Stimulated activated CD4-positive, alpha-beta T cell treated with anti-CD3 and anti-CD28 coated beads, Interleukin-15, amount 100 ng/mL, for 24 hours (primary cell): ENCODE data around the gene VAMP8.
A peak's percentile ranks its signal among the peaks of the same experiment; 100 is the strongest.
"Not testable (repeated sequence)": the region's sequence is repeated elsewhere in the genome, so short reads cannot be mapped to it uniquely, and the experiment has no call there.

Source experiments
- DNase-seq: peaks from one replicate; pipeline ENCODE4 v3.0.0-alpha.2; 2020

The VAMP8 gene

DNA sequence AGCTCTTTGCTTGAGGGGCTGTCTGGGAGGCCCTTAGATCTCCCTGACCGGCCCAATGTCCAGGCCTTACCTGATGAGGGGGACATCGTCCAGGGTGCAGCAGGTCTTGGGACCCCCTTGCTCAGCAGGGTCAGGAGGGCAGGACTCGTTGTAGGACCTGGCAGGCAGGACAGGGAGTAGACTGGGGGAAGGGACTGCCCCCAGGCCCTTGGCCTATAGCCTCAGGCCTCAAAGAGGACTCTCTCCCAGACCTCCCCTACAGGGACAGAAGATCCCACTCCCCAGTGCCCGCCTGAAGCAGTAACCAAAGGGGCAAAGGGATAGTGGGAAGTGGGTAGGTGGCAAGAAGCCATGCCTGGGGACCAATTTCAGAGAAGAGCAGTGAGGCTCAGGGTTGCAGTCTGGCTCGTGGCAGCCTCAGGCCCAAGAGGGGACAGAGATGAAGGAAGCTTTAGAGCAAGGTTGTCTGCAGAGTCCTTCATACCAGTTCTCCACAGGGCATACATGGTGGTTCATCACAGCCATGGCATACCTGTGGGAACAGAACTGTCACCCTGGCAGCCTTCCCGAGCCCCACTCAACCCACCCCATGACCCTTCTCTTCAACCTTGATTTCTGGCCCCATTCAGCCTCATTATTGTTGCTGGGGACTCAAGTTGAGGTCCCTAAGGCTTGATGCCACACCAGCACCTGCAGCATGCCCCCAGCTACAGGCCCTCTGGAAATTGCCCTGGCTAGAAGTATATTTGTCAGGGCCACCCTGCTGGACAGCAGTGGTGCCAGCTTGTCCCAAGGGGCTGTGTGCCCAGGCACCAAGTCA, 23.8 kb downstream of the VAMP8 start:
- DNase-seq = no peak

DNA sequence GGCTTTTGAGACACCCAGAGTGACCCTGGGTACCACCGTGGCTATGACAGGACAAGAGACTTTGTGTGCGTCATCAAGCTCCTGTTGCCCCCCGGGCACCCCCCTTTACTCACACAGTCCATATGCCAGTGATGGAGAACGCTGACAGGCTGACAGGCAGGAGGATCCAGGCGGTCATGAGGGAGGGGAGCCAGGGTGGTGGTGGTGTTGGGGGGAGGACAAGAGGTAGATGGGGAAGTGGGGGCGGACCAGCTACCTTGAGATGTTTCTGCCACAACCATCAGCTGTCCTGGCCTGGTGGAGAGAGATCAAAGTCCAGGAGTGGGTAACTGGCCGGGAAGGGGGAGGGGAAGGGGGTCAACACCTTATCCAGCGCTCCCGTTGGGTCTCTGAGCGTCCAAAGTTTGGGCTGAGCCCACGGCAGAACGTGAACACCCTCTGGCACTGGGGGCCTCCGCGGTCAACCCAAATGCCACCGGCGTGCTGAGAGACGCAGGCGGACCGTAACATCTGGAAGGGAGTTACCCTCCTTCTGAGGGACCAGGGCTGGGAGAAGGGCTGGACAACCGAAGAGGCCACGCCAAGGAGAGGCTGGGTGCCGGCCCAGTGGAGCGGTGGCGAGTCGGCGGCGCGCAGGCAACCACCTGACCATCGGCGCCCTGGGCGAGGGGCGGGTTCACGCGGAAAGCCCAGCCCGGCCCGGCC, 24.5 kb downstream of the VAMP8 start:
- no peak for DNase-seq

GRCh38 chr2:85602476-85603234, 25.3 kb downstream of the VAMP8 start, which contains the start of gene TMEM150A:
TSS of gene TMEM150A (minus strand) at chr2:85602698. CDS start at chr2:85601948, 750 bp downstream.
- DNase-seq = peak; percentile 93

DNA sequence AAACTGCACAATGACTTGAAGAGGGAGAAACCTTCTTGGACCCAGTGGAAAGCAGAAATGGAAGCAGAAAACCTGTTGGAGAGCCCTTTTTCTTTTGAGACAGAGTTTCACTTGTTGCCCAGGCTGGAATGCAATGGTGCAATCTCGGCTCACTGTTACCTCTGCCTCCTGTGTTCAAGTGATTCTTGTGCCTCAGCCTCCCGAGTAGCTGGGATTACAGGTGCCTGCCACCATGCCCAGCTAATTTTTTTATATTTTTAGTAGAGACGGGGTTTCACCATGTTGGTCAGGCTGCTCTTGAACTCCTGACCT, 26.7 kb downstream of the VAMP8 start:
- not testable (repeated sequence) for DNase-seq

- DNase-seq = no peak
Measured at GRCh38 chr2:85604568-85605339, 27.4 kb downstream of the VAMP8 start.

GRCh38 chr2:85605406-85606115, 28.2 kb downstream of the VAMP8 start:
- DNase-seq = no peak

DNA sequence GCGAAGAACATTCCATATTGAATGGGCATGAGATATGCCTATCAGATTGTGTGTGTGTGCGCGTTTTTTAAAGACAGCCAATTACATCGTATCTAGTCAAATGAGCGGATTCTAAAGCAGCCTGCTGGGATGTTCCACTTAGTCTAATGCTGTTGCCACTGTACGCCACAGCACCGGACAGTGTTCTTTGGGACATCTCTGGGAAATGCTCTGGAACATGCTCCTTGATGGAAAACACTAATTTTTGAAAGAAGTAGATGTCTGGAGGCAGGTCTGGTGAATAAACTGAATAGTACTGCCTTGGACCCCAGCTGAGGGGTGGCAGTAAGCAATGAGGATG, 28.7 kb downstream of the VAMP8 start:
- DNase-seq = no peak

DNA sequence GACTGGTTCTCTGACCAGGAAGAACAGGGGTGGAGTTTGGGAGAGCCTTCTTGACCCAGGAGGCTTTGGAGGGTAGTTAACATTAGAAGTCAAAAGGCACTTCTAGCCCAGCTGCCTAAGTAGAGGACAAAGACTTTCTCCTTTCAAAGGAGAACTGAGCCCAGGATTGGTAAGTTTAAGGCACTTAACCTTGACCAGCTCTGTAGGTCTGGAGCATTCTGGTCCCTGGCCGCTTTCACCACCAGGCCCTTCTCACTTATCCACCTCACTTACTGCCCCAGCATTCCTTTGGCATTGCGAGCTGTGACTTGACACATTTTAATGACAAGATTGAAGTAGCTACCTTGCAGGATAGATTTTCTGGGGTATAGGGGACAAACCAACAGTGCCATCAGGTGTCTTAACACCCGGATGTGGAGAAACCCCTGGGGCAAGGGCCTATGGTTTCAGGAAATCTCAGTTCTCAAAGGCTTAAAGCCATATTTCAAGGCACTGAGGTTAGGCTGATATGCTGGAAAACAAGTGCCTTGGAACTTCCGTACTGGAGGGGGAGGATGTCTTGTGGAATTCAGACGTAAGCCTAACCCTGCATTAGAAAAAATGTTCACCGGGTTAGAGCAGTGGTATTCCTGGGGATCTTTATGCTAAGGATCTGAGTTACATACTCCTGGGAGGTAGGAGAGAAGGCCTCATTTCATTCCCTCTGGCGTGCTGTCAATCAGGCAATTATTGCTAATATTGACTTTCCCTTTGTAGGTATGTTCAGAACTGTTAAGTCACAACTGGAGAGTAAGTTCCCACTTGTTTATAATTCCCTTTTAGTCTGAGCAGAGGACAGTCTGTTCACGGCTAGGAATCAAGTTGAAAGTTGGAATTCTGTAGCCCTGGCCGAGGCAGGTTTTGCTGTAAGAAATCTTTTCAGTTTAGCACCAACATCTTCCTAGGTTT, 30.2 kb downstream of the VAMP8 start:
- no peak for DNase-seq

GRCh38 chr2:85611217-85611704, 33.9 kb downstream of the VAMP8 start:
- peak; percentile 13 for DNase-seq

GRCh38 chr2:85611705-85612587, 34.6 kb downstream of the VAMP8 start, which contains the start of gene C2orf68:
TSS of gene C2orf68 (minus strand) at chr2:85612066. CDS start at chr2:85611984, 82 bp downstream.
- peak; percentile 94 for DNase-seq

GRCh38 chr2:85613717-85614515, 36.5 kb downstream of the VAMP8 start:
- no peak for DNase-seq

DNA sequence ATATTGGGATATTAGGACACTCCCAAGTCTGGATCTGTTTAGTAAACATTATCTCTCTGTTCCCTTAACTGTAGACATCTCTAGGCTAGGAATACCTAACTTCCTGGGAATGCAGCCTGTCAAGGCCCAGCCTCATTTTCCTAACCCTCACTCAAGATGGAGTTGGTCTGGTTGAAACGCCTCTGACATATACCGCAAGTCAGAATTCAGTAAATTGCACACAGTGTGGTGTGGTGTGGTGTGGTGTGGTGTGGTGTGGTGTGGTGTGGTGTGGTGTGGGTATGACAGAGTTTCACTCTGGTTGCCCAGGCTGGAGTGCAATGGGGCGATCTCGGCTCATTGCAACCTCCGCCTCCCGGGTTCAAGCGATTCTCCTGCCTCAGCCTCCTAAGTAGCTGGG, 37.4 kb downstream of the VAMP8 start:
- not testable (repeated sequence) for DNase-seq

DNA sequence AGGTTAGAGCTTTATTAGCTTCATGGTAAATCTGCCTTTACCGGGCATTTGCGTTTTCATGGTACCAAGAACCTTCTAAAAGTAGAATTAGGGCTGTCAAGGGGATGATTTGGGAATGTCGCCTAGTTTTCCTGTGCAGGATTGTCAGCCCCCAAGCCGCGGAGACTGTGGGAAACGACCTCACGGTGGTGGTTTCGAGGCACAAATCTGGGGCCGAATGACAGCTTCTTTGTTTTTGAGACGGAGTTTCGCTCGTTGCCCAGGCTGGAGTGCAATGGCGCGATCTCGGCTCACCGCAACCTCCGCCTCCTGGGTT, 38.0 kb downstream of the VAMP8 start:
- DNase-seq = no peak

DNA sequence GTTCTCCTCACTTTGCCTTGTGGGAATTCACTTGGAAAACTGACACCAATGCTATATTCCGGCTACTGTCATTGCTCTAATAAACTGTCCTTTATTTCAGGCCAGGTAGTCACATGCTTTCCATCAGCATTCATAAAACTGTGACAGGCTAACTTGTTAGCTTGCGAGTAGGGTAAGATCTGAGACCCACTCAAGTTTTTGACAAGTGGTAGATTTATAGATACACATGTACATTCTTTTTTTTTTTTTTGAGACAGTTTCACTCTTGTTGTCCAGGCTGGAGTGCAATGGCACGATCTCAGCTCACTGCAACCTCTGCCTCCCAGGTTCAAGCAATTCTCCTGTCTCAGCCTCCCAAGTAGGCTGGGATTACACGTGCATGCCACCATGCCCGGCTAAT, 40.3 kb downstream of the VAMP8 start:
- DNase-seq = not testable (repeated sequence)

- no peak for DNase-seq
Measured at GRCh38 chr2:85619617-85620016, 42.2 kb downstream of the VAMP8 start.

DNA sequence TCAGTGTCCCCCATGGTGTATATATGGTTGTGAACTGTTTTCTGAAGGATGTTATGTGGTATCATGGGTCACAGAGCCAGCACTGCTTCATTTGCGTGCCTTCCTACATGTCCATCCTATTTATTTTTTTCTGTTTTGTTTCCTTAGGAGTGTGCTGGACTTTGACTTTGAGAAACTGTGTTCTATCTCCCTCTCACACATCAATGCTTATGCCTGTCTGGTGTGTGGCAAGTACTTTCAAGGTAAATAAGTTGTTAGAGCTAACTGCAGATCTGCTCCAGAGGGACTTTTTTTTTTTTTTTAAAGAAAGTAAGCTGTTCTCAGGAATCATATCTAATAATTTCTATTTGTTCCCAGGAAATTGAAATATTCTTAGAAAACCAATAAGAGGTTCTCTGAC, 44.0 kb downstream of the VAMP8 start:
- DNase-seq = no peak

DNA sequence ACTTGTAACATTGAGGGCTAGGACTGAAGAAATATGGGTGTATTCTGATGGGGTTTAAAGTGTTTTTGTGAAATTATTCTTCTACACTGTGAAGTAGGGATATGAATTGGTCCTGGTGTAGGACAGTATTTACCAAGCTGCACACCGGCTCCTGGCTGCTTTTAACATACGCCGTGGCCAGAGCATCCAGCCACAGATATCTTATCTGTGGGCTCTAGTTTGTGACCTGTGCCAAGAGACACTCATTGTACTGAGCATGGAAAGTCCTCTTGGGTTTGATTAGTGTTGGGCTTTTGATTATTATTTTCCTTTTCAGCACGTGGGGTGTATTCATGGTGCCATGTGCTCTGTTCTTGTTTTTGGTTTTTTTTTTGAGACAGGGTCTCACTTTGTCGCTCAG, 46.6 kb downstream of the VAMP8 start:
- no peak for DNase-seq

GRCh38 chr2:85628658-85629057, 51.3 kb downstream of the VAMP8 start:
- DNase-seq = no peak

DNA sequence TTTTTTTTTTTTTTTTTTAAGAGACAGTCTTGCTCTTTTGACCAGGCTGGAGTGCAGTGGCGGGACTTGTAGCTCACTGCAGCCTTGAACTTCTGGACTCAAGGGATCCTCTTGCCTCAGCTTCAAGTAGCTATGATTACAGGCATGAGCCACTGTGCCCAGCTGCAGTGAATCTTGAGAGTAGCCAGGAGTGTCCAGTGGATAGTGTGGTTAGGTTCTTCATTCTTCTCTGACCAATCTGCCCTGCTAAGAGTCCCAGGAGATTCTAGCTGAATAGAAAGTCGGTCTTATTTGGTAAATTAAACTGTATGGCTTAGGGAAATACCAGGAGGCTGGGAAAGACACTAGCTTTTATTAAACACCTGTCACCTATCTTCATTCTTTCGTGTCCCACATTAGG, 53.9 kb downstream of the VAMP8 start:
- DNase-seq = no peak
